Measurements from ENCODE around the gene ARHGEF9. TPM values are rescaled to one million over a fixed set of nuclear protein-coding genes. Genes with fewer than 3 reads are reported as not detected.

The ARHGEF9 gene
- total RNA-seq, 3 donors from 2014 or later, result 9.3 to 28.0 (median 16.1) TPM

DNA sequence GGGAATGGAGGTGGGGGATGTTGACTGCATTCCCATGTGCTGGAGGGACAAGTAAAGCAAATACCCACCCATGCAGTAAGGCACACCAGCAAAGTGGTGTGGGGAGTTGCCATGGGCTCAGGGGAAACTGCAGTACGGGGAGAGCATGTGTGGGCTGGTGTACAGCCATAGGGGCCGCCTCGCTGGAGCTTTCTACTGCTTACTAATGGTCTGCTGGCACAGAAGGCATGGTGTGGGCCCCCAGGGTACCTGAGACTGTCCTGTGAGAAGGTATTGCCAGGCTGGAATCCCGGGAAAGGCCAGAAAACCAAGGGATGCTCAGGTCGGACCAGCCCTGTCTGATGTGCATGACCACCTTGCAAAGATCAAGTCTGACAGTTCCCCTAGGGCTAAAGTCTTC is 199.1 kb downstream of the ARHGEF9 start:
- H3K9me3 ChIP-seq, result no peaks in the 10 kb centered on the region
- no peak for DNase-seq (ENCODE audit: low spot score in 2 of 2)
- H3K36me3 ChIP-seq, result no peaks in the 10 kb centered on the region
- H3K27me3 ChIP-seq, result peaks cover 0 to 19% of the 10 kb centered on the region in 2 donors
- no peak overlapping the region for H3K4me3 ChIP-seq
- TF ChIP-seq POLR2A (IDR thresholded peaks at IDR 0.05), result no peak
- TF ChIP-seq, protein P1, sequence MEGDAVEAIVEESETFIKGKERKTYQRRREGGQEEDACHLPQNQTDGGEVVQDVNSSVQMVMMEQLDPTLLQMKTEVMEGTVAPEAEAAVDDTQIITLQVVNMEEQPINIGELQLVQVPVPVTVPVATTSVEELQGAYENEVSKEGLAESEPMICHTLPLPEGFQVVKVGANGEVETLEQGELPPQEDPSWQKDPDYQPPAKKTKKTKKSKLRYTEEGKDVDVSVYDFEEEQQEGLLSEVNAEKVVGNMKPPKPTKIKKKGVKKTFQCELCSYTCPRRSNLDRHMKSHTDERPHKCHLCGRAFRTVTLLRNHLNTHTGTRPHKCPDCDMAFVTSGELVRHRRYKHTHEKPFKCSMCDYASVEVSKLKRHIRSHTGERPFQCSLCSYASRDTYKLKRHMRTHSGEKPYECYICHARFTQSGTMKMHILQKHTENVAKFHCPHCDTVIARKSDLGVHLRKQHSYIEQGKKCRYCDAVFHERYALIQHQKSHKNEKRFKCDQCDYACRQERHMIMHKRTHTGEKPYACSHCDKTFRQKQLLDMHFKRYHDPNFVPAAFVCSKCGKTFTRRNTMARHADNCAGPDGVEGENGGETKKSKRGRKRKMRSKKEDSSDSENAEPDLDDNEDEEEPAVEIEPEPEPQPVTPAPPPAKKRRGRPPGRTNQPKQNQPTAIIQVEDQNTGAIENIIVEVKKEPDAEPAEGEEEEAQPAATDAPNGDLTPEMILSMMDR (IDR thresholded peaks at IDR 0.05), result no peak
- no peak for TF ChIP-seq POLR2AphosphoS5 (IDR thresholded peaks at IDR 0.05)
- H3K27ac ChIP-seq, result no peak overlapping the region
- intact Hi-C loops (cut with DNase I; ENCODE audit: low total_unique reads), result no loop called here
- no peaks in the 10 kb centered on the region for H3K4me1 ChIP-seq
